Measurements from ENCODE around the gene PRKCZ.

GRCh38 chr1:2080140-2080539, 29.9 kb downstream of the PRKCZ start:
- no peak for TF ChIP-seq CTCF (IDR thresholded peaks at IDR 0.05)
- TF ChIP-seq ZFX (IDR thresholded peaks at IDR 0.05; ENCODE audit: borderline replicate concordance), result no peak
